PC-3 (cell line): Measurements from ENCODE around the gene ZNF213. TPM values are rescaled to one million over a fixed set of nuclear protein-coding genes. Genes with fewer than 3 reads are reported as not detected.

ENCODE experiments used
- ATAC-seq: fragments of 200-7000 bp; cut with Tn5 transposase; 2 replicates; pipeline ENCODE4 v1.9.1; 2020; ENCODE audit warnings: mild to moderate bottlenecking, moderate library complexity
- BruUV-seq: library from RNA; stranded (reverse); fragments of 400-500 nt; replicated peaks from 2 replicates; lab custom pipeline; 2021; lab: Mats Ljungman, UMichigan
- CTCF ChIA-PET: fragments of 300-600 bp; sonication (Branson Sonifier 250); formaldehyde crosslinking; loops from one replicate; lab custom pipeline; 2022; ENCODE audit warnings: antibody characterized with exemption; lab: Charles Lee
- POLR2A ChIA-PET: fragments of 300-600 bp; sonication (Branson Sonifier 250); formaldehyde crosslinking; loops from one replicate; lab custom pipeline; 2022; ENCODE audit warnings: antibody characterized with exemption; ENCODE audit not compliant: unreplicated experiment; lab: Charles Lee
- DNase-seq: peaks from one replicate; pipeline ENCODE4 v3.0.0-alpha.2; 2015
- H2AFZ ChIP-seq: fragments of 300-600 bp; sonication (generic); 2 replicates; pipeline ENCODE4 v1.6.0; 2016; ENCODE audit warnings: antibody characterized with exemption, low read length
- H3F3A ChIP-seq: fragments of 300-600 bp; sonication (generic); one replicate; pipeline ENCODE4 v1.6.0; 2017; ENCODE audit warnings: antibody characterized with exemption, low read length, control low read depth, mild to moderate bottlenecking; ENCODE audit not compliant: unreplicated experiment
- H3K27ac ChIP-seq: fragments of 300-600 bp; sonication (generic); 2 replicates; pipeline ENCODE4 v1.5.1; 2016; ENCODE audit warnings: mild to moderate bottlenecking, low read length
- H3K27me3 ChIP-seq: fragments of 300-600 bp; sonication (generic); 2 replicates; pipeline ENCODE4 v1.6.1; 2016; ENCODE audit warnings: low read length, mixed read lengths
- H3K36me3 ChIP-seq: fragments of 300-600 bp; sonication (generic); 2 replicates; pipeline ENCODE4 v1.6.1; 2016; ENCODE audit warnings: low read depth, mixed run types, low read length, mixed read lengths
- H3K4me1 ChIP-seq: fragments of 300-600 bp; sonication (generic); 2 replicates; pipeline ENCODE4 v1.5.1; 2016; ENCODE audit warnings: low read length; ENCODE audit not compliant: insufficient read depth
- H3K4me2 ChIP-seq: fragments of 300-600 bp; sonication (generic); 2 replicates; pipeline ENCODE4 v1.6.0; 2016; ENCODE audit warnings: low read length
- H3K4me3 ChIP-seq: fragments of 300-600 bp; sonication (generic); 2 replicates; pipeline ENCODE4 v1.5.1; 2016; ENCODE audit warnings: mild to moderate bottlenecking, low read length, mixed read lengths
- H3K79me2 ChIP-seq: fragments of 300-600 bp; sonication (generic); 2 replicates; pipeline ENCODE4 v1.6.1; 2017; ENCODE audit warnings: low read length, mixed read lengths
- H3K9ac ChIP-seq: fragments of 300-600 bp; sonication (generic); 2 replicates; pipeline ENCODE4 v1.6.0; 2016; ENCODE audit warnings: mild to moderate bottlenecking, low read length
- H3K9me2 ChIP-seq: fragments of 300-600 bp; sonication (generic); replicated peaks from 2 replicates; pipeline ENCODE4 v1.6.1; 2016; ENCODE audit warnings: mixed run types, low read length, mixed read lengths
- H3K9me3 ChIP-seq: fragments of 300-600 bp; sonication (generic); 2 replicates; pipeline ENCODE4 v1.6.1; 2016; ENCODE audit warnings: low read length, mixed read lengths
- H4K20me1 ChIP-seq: fragments of 300-600 bp; sonication (generic); 2 replicates; pipeline ENCODE4 v1.6.1; 2016; ENCODE audit warnings: low read length, mixed read lengths
- EZH2 ChIP-seq: fragments of 300-600 bp; sonication (generic); IDR thresholded peaks from one replicate; pipeline ENCODE4 v1.6.1; 2017; ENCODE audit warnings: antibody characterized with exemption, mild to moderate bottlenecking, low read length; ENCODE audit not compliant: unreplicated experiment
- EZH2phosphoT487 ChIP-seq: fragments of 300-600 bp; sonication (generic); IDR thresholded peaks from 2 replicates; pipeline ENCODE4 v1.6.1; 2018; ENCODE audit warnings: mild to moderate bottlenecking, antibody characterized with exemption, low read length, borderline replicate concordance
- intact Hi-C: fragments of 100-400 bp; cut with micrococcal nuclease; formaldehyde crosslinking; loops from 2 replicates; pipeline ENCODE4 v1.9.0; 2023
- total RNA-seq: library from RNA; depleted of rRNA; stranded (reverse); fragments of >200 nt; gene quantifications from 2 replicates; pipeline ENCODE4 v1.2.3, GENCODE V29; 2014
- TF ChIP-seq, protein P1 (sequence below): fragments of 300-600 bp; sonication (generic); conservative IDR thresholded peaks from 2 replicates; pipeline ENCODE4 v1.5.1; 2017; ENCODE audit warnings: antibody characterized with exemption, low read depth, mild to moderate bottlenecking, low read length

Gene ZNF213
- total RNA-seq, 1 experiment from 2014 or later = 3.6 TPM

DNA sequence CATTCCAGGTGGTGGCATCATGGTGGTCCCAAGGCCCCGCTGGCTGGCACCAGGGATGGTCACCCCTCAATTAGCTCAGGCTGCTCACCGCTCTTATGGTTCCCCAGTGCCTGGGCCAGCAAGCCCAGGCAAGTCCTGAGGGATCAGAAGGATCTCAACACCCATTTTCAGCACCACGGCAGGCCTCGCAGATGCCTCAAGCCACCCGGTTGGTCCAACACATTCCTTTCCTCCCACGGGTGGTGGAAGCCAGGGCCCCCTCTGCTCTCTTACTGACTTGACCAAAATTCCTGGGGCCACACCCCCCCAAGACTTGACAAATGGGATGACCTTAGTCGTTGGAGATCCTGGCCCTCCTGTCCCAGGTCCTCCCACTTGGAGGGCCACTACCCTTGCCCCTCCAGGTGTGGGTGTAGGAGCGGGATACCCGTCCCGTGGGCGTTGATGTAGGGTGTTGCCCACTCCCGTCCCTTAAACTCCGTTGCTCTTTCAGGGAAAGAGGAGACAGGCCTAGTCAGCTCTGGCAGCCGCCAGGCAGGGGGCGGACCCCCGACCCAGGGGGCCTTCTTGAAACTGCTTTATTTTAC, 16.5 kb upstream of the ZNF213 start:
- no peaks in the 10 kb centered on the region for H3K9me3 ChIP-seq
- no peaks in the 10 kb centered on the region for H3K36me3 ChIP-seq
- H3F3A ChIP-seq = no peaks in the 10 kb centered on the region
- H3K27ac ChIP-seq = no peak overlapping the region
- no peak overlapping the region for H2AFZ ChIP-seq
- H3K79me2 ChIP-seq = peaks cover 17% of the 10 kb centered on the region
- H3K9me2 ChIP-seq = no peaks in the 10 kb centered on the region
- ATAC-seq (no peak), DNase-seq (no peak)
- TF ChIP-seq EZH2phosphoT487 (no peak), EZH2 (no peak)
- TF ChIP-seq, protein P1, sequence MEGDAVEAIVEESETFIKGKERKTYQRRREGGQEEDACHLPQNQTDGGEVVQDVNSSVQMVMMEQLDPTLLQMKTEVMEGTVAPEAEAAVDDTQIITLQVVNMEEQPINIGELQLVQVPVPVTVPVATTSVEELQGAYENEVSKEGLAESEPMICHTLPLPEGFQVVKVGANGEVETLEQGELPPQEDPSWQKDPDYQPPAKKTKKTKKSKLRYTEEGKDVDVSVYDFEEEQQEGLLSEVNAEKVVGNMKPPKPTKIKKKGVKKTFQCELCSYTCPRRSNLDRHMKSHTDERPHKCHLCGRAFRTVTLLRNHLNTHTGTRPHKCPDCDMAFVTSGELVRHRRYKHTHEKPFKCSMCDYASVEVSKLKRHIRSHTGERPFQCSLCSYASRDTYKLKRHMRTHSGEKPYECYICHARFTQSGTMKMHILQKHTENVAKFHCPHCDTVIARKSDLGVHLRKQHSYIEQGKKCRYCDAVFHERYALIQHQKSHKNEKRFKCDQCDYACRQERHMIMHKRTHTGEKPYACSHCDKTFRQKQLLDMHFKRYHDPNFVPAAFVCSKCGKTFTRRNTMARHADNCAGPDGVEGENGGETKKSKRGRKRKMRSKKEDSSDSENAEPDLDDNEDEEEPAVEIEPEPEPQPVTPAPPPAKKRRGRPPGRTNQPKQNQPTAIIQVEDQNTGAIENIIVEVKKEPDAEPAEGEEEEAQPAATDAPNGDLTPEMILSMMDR = no peak
- ChIA-PET POLR2A (no interaction called here), CTCF (no interaction called here)
- H4K20me1 ChIP-seq = no peaks in the 10 kb centered on the region
- intact Hi-C loops = no loop called here
- no TSS peak for BruUV-seq
- H3K27me3 ChIP-seq = no peaks in the 10 kb centered on the region
- H3K4me1 ChIP-seq = peaks cover 8% of the 10 kb centered on the region
- no peak overlapping the region for H3K4me3 ChIP-seq
- no peak overlapping the region for H3K9ac ChIP-seq
- H3K4me2 ChIP-seq = no peak overlapping the region

DNA sequence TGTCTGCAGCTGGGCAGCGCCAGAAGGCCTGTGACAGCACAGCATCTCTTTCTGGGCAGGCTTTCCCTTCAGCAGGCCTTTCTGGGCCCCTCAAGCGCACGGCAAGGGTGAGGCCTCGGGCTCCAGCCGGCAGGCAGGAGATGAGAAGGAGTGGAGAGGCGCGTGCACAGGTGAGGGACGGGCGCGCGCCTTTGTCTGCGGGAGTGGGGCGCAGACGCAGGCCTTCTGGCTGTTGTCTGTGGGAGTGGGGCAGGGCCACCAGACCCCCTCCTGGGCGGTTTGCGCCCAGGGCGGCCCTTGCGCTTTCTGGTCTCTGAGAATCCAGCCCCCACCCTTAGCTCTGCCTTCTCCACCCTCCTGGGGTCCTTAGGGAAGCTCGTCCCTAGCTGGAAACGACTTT, 16.0 kb upstream of the ZNF213 start:
- intact Hi-C loops = no loop called here
- H3K4me2 ChIP-seq = no peak overlapping the region
- no peak overlapping the region for H3K9ac ChIP-seq
- ChIA-PET CTCF (no interaction called here), POLR2A (no interaction called here)
- no peaks in the 10 kb centered on the region for H3K9me2 ChIP-seq
- peaks cover 14% of the 10 kb centered on the region; the same call in 1 of the 2 replicates for H3K79me2 ChIP-seq
- no peaks in the 10 kb centered on the region for H3K36me3 ChIP-seq
- no peak for DNase-seq
- H3K9me3 ChIP-seq = no peaks in the 10 kb centered on the region
- no peaks in the 10 kb centered on the region for H3K27me3 ChIP-seq
- no peak overlapping the region for H2AFZ ChIP-seq
- TF ChIP-seq EZH2phosphoT487 (no peak), EZH2 (no peak)
- TF ChIP-seq, protein P1 = no peak
- no peak overlapping the region for H3K27ac ChIP-seq
- no peaks in the 10 kb centered on the region for H3F3A ChIP-seq
- ATAC-seq = no peak
- H3K4me3 ChIP-seq = no peak overlapping the region
- H4K20me1 ChIP-seq = no peaks in the 10 kb centered on the region
- H3K4me1 ChIP-seq = peaks cover 7% of the 10 kb centered on the region
- BruUV-seq = no TSS peak

DNA sequence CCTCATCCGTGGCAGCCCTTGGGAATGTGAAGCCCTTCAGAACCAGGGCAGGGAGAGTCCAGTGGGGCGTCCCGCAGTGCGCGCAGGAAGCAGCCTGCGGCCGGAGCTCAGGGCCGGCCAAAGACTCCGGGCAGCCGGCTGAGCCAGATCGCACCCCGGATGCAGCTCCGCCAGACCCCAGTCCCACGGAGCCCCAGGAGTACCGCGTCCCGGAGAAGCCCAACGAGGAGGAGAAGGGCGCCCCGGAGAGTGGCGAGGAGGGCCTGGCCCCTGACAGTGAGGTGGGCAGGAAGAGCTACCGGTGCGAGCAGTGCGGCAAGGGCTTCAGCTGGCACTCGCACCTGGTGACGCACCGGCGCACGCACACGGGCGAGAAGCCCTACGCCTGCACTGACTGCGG, 15.5 kb upstream of the ZNF213 start:
- TF ChIP-seq, protein P1 = no peak

More for the DNA sequence above, 15.5 kb upstream of the ZNF213 start:
- H3K9me2 ChIP-seq = no peaks in the 10 kb centered on the region
- no peak overlapping the region for H3K9ac ChIP-seq
- H3K4me3 ChIP-seq = no peak overlapping the region
- no peaks in the 10 kb centered on the region for H4K20me1 ChIP-seq
- ChIA-PET CTCF (no interaction called here), POLR2A (no interaction called here)
- no peak overlapping the region for H2AFZ ChIP-seq
- peaks cover 3% of the 10 kb centered on the region for H3K4me1 ChIP-seq
- no TSS peak for BruUV-seq
- H3K4me2 ChIP-seq = no peak overlapping the region
- no peaks in the 10 kb centered on the region for H3K9me3 ChIP-seq
- intact Hi-C loops = no loop called here
- no peak overlapping the region for H3K27ac ChIP-seq
- H3K79me2 ChIP-seq = peaks cover 9% of the 10 kb centered on the region; the same call in 1 of the 2 replicates
- no peaks in the 10 kb centered on the region for H3F3A ChIP-seq
- no peaks in the 10 kb centered on the region for H3K27me3 ChIP-seq
- no peak for DNase-seq
- H3K36me3 ChIP-seq = no peaks in the 10 kb centered on the region
- no peak for ATAC-seq
